ENCODE results near the gene ATOH8.

- TF ChIP-seq POLR2A (IDR thresholded peaks at IDR 0.05; ENCODE audit: low read length) (no peak), ZSCAN20 (CRISPR knock-in tag; IDR thresholded peaks at IDR 0.05) (no peak), CTCF (IDR thresholded peaks at IDR 0.05) (no peak), NFE2L2 (conservative IDR thresholded peaks at IDR 0.05; ENCODE audit: low read length) (no peak), EHMT2 (IDR thresholded peaks at IDR 0.05; ENCODE audit: low read depth) (no peak), TP53 (CRISPR knock-in tag; IDR thresholded peaks at IDR 0.05) (no peak), ELK1 (IDR thresholded peaks at IDR 0.05; ENCODE audit: low read depth, low read length) (no peak), BHLHE40 (IDR thresholded peaks at IDR 0.05; ENCODE audit: low read depth, low read length) (no peak), JUN (IDR thresholded peaks at IDR 0.05) (no peak), HDAC2 (IDR thresholded peaks at IDR 0.05) (no peak), E2F6 (IDR thresholded peaks at IDR 0.05; ENCODE audit: borderline replicate concordance, low read depth) (no peak), RAD21 (conservative IDR thresholded peaks at IDR 0.05 in 1 of 2, IDR thresholded peaks at IDR 0.05 in 1 of 2) (no peak), HMGXB4 (CRISPR knock-in tag; IDR thresholded peaks at IDR 0.05; ENCODE audit: borderline replicate concordance) (no peak), REST (IDR thresholded peaks at IDR 0.05) (no peak)
These were observed 40.8 kb upstream of the ATOH8 start for GRCh38 chr2:85712849-85713612.

All from A549 (cell line).